H9 (cell line): ENCODE measurements around the gene FNIP1. TPM values are rescaled to one million over a fixed set of nuclear protein-coding genes. Genes with fewer than 3 reads are reported as not detected.

Experiments used
- DNase-seq: peaks from one replicate; pipeline ENCODE4 v3.0.0-alpha.2; 2017
- H2AFZ ChIP-seq: one replicate; pipeline ENCODE4 v1.6.1; 2013; ENCODE audit warnings: mild to moderate bottlenecking, low read length, control low read depth, moderate library complexity
- H2AK5ac ChIP-seq: 2 replicates; pipeline ENCODE4 v1.6.1; 2013; ENCODE audit warnings: low read length, control low read depth, mixed read lengths; ENCODE audit not compliant: insufficient read length
- H2BK120ac ChIP-seq: one replicate; pipeline ENCODE4 v1.6.1; 2013; ENCODE audit warnings: low read depth, mild to moderate bottlenecking, low read length, control low read depth, inconsistent platforms; ENCODE audit not compliant: poor library complexity, severe bottlenecking
- H2BK12ac ChIP-seq: 2 replicates; pipeline ENCODE4 v1.6.1; 2013; ENCODE audit warnings: low read length, control low read depth, mixed read lengths, low read depth; ENCODE audit not compliant: insufficient read length
- H2BK15ac ChIP-seq: 2 replicates; pipeline ENCODE4 v1.6.1; 2013; ENCODE audit warnings: low read depth, low read length, control low read depth
- H2BK20ac ChIP-seq: one replicate; pipeline ENCODE4 v1.6.1; 2013; ENCODE audit warnings: low read depth, mild to moderate bottlenecking, low read length, control low read depth, inconsistent platforms; ENCODE audit not compliant: poor library complexity, severe bottlenecking
- H2BK5ac ChIP-seq: 2 replicates; pipeline ENCODE4 v1.6.1; 2013; ENCODE audit warnings: low read length, control low read depth, mixed read lengths; ENCODE audit not compliant: insufficient read length
- H3K14ac ChIP-seq: 2 replicates; pipeline ENCODE4 v1.6.1; 2013; ENCODE audit warnings: low read length, control low read depth; ENCODE audit not compliant: insufficient read depth
- H3K18ac ChIP-seq: 2 replicates; pipeline ENCODE4 v1.6.1; 2013; ENCODE audit warnings: low read depth, mild to moderate bottlenecking, mixed read lengths, low read length, control low read depth; ENCODE audit not compliant: insufficient read length
- H3K23ac ChIP-seq: 2 replicates; pipeline ENCODE4 v1.6.1; 2013; ENCODE audit warnings: low read length, control low read depth, mixed read lengths, low read depth; ENCODE audit not compliant: insufficient read length
- H3K23me2 ChIP-seq: 2 replicates; pipeline ENCODE4 v1.6.1; 2013; ENCODE audit warnings: low read depth, mild to moderate bottlenecking, mixed read lengths, low read length, control low read depth; ENCODE audit not compliant: insufficient read length, poor library complexity, severe bottlenecking
- H3K27ac ChIP-seq: 2 replicates; pipeline ENCODE4 v1.5.1; 2013; ENCODE audit warnings: low read length, control low read depth, mixed read lengths, low read depth; ENCODE audit not compliant: insufficient read length
- H3K27me3 ChIP-seq: 2 replicates; pipeline ENCODE4 v1.6.1; 2013; ENCODE audit warnings: low read length, control low read depth, inconsistent platforms; ENCODE audit not compliant: insufficient read depth
- H3K4ac ChIP-seq: 2 replicates; pipeline ENCODE4 v1.6.1; 2013; ENCODE audit warnings: low read depth, mild to moderate bottlenecking, control low read depth, inconsistent platforms, low read length, moderate library complexity
- H3K4me1 ChIP-seq: 2 replicates; pipeline ENCODE4 v1.6.1; 2013; ENCODE audit warnings: low read length, control low read depth, inconsistent platforms; ENCODE audit not compliant: insufficient read depth
- H3K4me2 ChIP-seq: 2 replicates; pipeline ENCODE4 v1.6.1; 2013; ENCODE audit warnings: low read length, control low read depth, mixed read lengths; ENCODE audit not compliant: insufficient read length, insufficient read depth
- H3K56ac ChIP-seq: 2 replicates; pipeline ENCODE4 v1.6.1; 2013; ENCODE audit warnings: low read depth, mild to moderate bottlenecking, mixed read lengths, low read length, control low read depth; ENCODE audit not compliant: insufficient read length
- H3K79me1 ChIP-seq: 2 replicates; pipeline ENCODE4 v1.6.1; 2013; ENCODE audit warnings: low read depth, mild to moderate bottlenecking, moderate library complexity, low read length, control low read depth, inconsistent platforms; ENCODE audit not compliant: insufficient read depth, poor library complexity, severe bottlenecking
- H3K79me2 ChIP-seq: 2 replicates; pipeline ENCODE4 v1.6.1; 2013; ENCODE audit warnings: low read length, control low read depth, inconsistent platforms; ENCODE audit not compliant: insufficient read depth
- H3K9ac ChIP-seq: 2 replicates; pipeline ENCODE4 v1.6.1; 2013; ENCODE audit warnings: low read length, control low read depth, mixed read lengths; ENCODE audit not compliant: insufficient read length; ENCODE audit errors: extremely low read depth
- H3K9me3 ChIP-seq: one replicate; pipeline ENCODE4 v1.6.1; 2013; ENCODE audit warnings: low read depth, low read length, inconsistent platforms; ENCODE audit not compliant: control insufficient read depth
- H3T11ph ChIP-seq: one replicate; pipeline ENCODE4 v1.6.1; 2013; ENCODE audit warnings: mild to moderate bottlenecking, low read length, control low read depth, inconsistent platforms
- H4K20me1 ChIP-seq: one replicate; pipeline ENCODE4 v1.6.1; 2013; ENCODE audit not compliant: control insufficient read depth, insufficient read length, insufficient read depth
- H4K5ac ChIP-seq: 2 replicates; pipeline ENCODE4 v1.6.1; 2013; ENCODE audit warnings: low read depth, mild to moderate bottlenecking, mixed read lengths, low read length, control low read depth; ENCODE audit not compliant: insufficient read length
- H4K8ac ChIP-seq: replicated peaks from 2 replicates; pipeline ENCODE4 v1.6.1; 2013; ENCODE audit warnings: low read length, control low read depth, mixed read lengths, low read depth; ENCODE audit not compliant: insufficient read length
- H4K91ac ChIP-seq: 2 replicates; pipeline ENCODE4 v1.6.1; 2013; ENCODE audit warnings: low read depth, mild to moderate bottlenecking, moderate library complexity, mixed read lengths, low read length, control low read depth; ENCODE audit not compliant: insufficient read length
- H3K27ac Mint-ChIP-seq, 3 experiments: 2 replicates in 2 of 3; 3 replicates in 1 of 3; pipeline ENCODE4 v1.8.0; 2020 to 2021; ENCODE audit warnings: mixed read lengths in 3 of 3, mild to moderate bottlenecking in 1 of 3, moderate library complexity in 1 of 3
- H3K27me3 Mint-ChIP-seq: 2 replicates; pipeline ENCODE4 v1.8.0; 2021; ENCODE audit warnings: low read depth, mild to moderate bottlenecking, moderate library complexity, mixed read lengths
- H3K36me3 Mint-ChIP-seq, 3 experiments: 2 replicates in 2 of 3; 3 replicates in 1 of 3; pipeline ENCODE4 v1.8.0; 2020 to 2021; ENCODE audit warnings: low read depth in 3 of 3, mixed read lengths in 3 of 3; ENCODE audit not compliant: insufficient read depth in 1 of 3
- H3K4me1 Mint-ChIP-seq, 2 experiments: 2 replicates each; pipeline ENCODE4 v1.8.0; 2020; ENCODE audit warnings: mixed read lengths in 2 of 2
- H3K4me3 Mint-ChIP-seq, 2 experiments: 2 replicates in 1 of 2; 3 replicates in 1 of 2; pipeline ENCODE4 v1.8.0; 2020 to 2021; ENCODE audit warnings: mild to moderate bottlenecking in 2 of 2, mixed read lengths in 2 of 2, moderate library complexity in 1 of 2
- H3K9me3 Mint-ChIP-seq, 2 experiments: 2 replicates in 1 of 2; 3 replicates in 1 of 2; pipeline ENCODE4 v1.8.0; 2020; ENCODE audit warnings: mild to moderate bottlenecking in 2 of 2, mixed read lengths in 2 of 2, moderate library complexity in 1 of 2
- CTCF ChIP-seq: fragments of 200-600 bp; sonication (generic); conservative IDR thresholded peaks from 3 replicates; pipeline ENCODE4 v1.8.0; 2021; ENCODE audit warnings: antibody characterized with exemption, mild to moderate bottlenecking
- WGBS: extraction: QIAGEN DNeasy Blood & Tissue Kit; methylation state at CpG from one replicate; pipeline ENCODE4 v1.1.7; 2013; ENCODE audit warnings: missing lambda C conversion rate, low lambda C conversion rate, mixed read lengths; ENCODE audit not compliant: insufficient read length; ENCODE audit errors: extremely low coverage; 5-methylcytosine and 5-hydroxymethylcytosine counted together
- total RNA-seq: library from RNA; stranded (reverse); gene quantifications from 2 replicates; pipeline ENCODE4 v1.2.1, GENCODE V29; 2021

The FNIP1 gene
- total RNA-seq, 1 experiment from 2014 or later = 13.4 TPM

- TF ChIP-seq CTCF = no peak
- H4K20me1 ChIP-seq = no peaks in the 10 kb centered on the region
Observed at GRCh38 chr5:131654309-131654708, 142.5 kb downstream of the FNIP1 start.

More at GRCh38 chr5:131654309-131654708, 142.5 kb downstream of the FNIP1 start:
- H2AFZ ChIP-seq = no peak overlapping the region
- no peak overlapping the region for H2BK20ac ChIP-seq
- no peak overlapping the region for H3K9ac ChIP-seq
- H2BK15ac ChIP-seq = no peak overlapping the region
- no peaks in the 10 kb centered on the region; a peak in 1 of 5 replicates for H3K9me3 Mint-ChIP-seq
- no peaks in the 10 kb centered on the region for H3K4me1 Mint-ChIP-seq
- no peaks in the 10 kb centered on the region for H3K79me2 ChIP-seq
- H3K18ac ChIP-seq = no peak overlapping the region
- no peak overlapping the region for H2BK12ac ChIP-seq
- no peaks in the 10 kb centered on the region for H3K79me1 ChIP-seq
- no peak overlapping the region for H3K27ac ChIP-seq
- H3T11ph ChIP-seq = no peak overlapping the region
- H4K5ac ChIP-seq = no peak overlapping the region
- H3K27ac Mint-ChIP-seq = no peak overlapping the region
- no peak overlapping the region for H3K4me3 Mint-ChIP-seq
- no peaks in the 10 kb centered on the region for H3K23me2 ChIP-seq
- H4K8ac ChIP-seq = no peak overlapping the region
- DNase-seq = no peak
- no peaks in the 10 kb centered on the region for H3K27me3 ChIP-seq
- peaks cover 8 to 24% (median 16%) of the 10 kb centered on the region in 3 experiments for H3K36me3 Mint-ChIP-seq
- no peak overlapping the region for H2BK120ac ChIP-seq
- no CpG with 5 or more reads among the region's 2 CpGs for WGBS
- no peaks in the 10 kb centered on the region for H3K27me3 Mint-ChIP-seq
- no peak overlapping the region for H2BK5ac ChIP-seq
- H3K56ac ChIP-seq = no peak overlapping the region
- no peak overlapping the region for H3K4me2 ChIP-seq
- no peak overlapping the region for H2AK5ac ChIP-seq
- no peak overlapping the region for H3K4ac ChIP-seq
- no peak overlapping the region for H3K23ac ChIP-seq
- no peaks in the 10 kb centered on the region for H3K4me1 ChIP-seq
- no peak overlapping the region for H3K14ac ChIP-seq
- H3K9me3 ChIP-seq = no peaks in the 10 kb centered on the region
- H4K91ac ChIP-seq = no peak overlapping the region
